ENCODE measurements around the gene COL5A1. TPM values are rescaled to one million over a fixed set of nuclear protein-coding genes. Genes with fewer than 3 reads are reported as not detected.

The COL5A1 gene
- total RNA-seq, 1 donor from 2014 or later, result 99.6 TPM

- H3K9me3 ChIP-seq, result no peaks in the 10 kb centered on the region
- intact Hi-C loops (cut with DNase I), result no loop called here
- DNase-seq (ENCODE audit: low spot score in 2 of 2), result no peak
Observed at GRCh38 chr9:134636149-134636507, 5.5 kb upstream of the COL5A1 start.

GRCh38 chr9:134637241-134637640 is 4.4 kb upstream of the COL5A1 start:
- Histone ChIP-seq H3K4me3 (no peak overlapping the region), H3K27me3 (no peaks in the 10 kb centered on the region), H3K27ac (no peak overlapping the region), H3K4me1 (peaks cover 0 to 5% of the 10 kb centered on the region in 2 donors), H3K36me3 (no peaks in the 10 kb centered on the region), H3K9me3 (no peaks in the 10 kb centered on the region)
- TF ChIP-seq CTCF (IDR thresholded peaks at IDR 0.05), result no peak
- DNase-seq (ENCODE audit: low spot score in 2 of 2), result no peak
- intact Hi-C loops (cut with DNase I), result no loop called here

More at GRCh38 chr9:134636149-134636507, 5.5 kb upstream of the COL5A1 start:
- H3K27ac ChIP-seq, result no peak overlapping the region
- no peak overlapping the region for H3K4me3 ChIP-seq
- peaks cover 0 to 5% of the 10 kb centered on the region in 2 donors for H3K4me1 ChIP-seq
- H3K27me3 ChIP-seq, result no peaks in the 10 kb centered on the region
- H3K36me3 ChIP-seq, result no peaks in the 10 kb centered on the region
- no peak for TF ChIP-seq CTCF (IDR thresholded peaks at IDR 0.05)

- Histone ChIP-seq H3K27ac (no peak overlapping the region), H3K4me3 (no peak overlapping the region), H3K4me1 (peaks cover 0 to 5% of the 10 kb centered on the region in 2 donors), H3K36me3 (no peaks in the 10 kb centered on the region), H3K27me3 (no peaks in the 10 kb centered on the region), H3K9me3 (no peaks in the 10 kb centered on the region)
- intact Hi-C loops (cut with DNase I), result no loop called here
- no peak for TF ChIP-seq CTCF (IDR thresholded peaks at IDR 0.05)
- no peak for DNase-seq (ENCODE audit: low spot score in 2 of 2)
Observed at GRCh38 chr9:134637696-134638501, 3.7 kb upstream of the COL5A1 start.

GRCh38 chr9:134638502-134639090 is 3.0 kb upstream of the COL5A1 start:
- no peak overlapping the region for H3K27ac ChIP-seq
- no peak for DNase-seq (ENCODE audit: low spot score in 2 of 2)
- no peak overlapping the region for H3K4me3 ChIP-seq
- peaks cover 0 to 5% of the 10 kb centered on the region in 2 donors for H3K4me1 ChIP-seq
- H3K9me3 ChIP-seq, result no peaks in the 10 kb centered on the region
- intact Hi-C loops (cut with DNase I), result no loop called here
- no peaks in the 10 kb centered on the region for H3K27me3 ChIP-seq
- no peak for TF ChIP-seq CTCF (IDR thresholded peaks at IDR 0.05)
- H3K36me3 ChIP-seq, result no peaks in the 10 kb centered on the region

- H3K4me3 ChIP-seq, result no peak overlapping the region
- no peaks in the 10 kb centered on the region for H3K36me3 ChIP-seq
- no peak for DNase-seq (ENCODE audit: low spot score in 2 of 2)
- H3K4me1 ChIP-seq, result peaks cover 0 to 5% of the 10 kb centered on the region in 2 donors
- H3K27me3 ChIP-seq, result no peaks in the 10 kb centered on the region
- no peaks in the 10 kb centered on the region for H3K9me3 ChIP-seq
- no peak overlapping the region for H3K27ac ChIP-seq
- intact Hi-C loops (cut with DNase I), result loop anchor here (2.0 to 10.0 kb wide), 7 partner anchors 37 to 505 kb away; partner anchors contain the start of genes RXRA and WDR5
- TF ChIP-seq CTCF (IDR thresholded peaks at IDR 0.05), result no peak
Observed at GRCh38 chr9:134639994-134640393, 1.6 kb upstream of the COL5A1 start.
